Stimulated activated CD4-positive, alpha-beta T cell treated with anti-CD3 and anti-CD28 coated beads, Interleukin-2, amount 100 ng/mL, for 48 hours (primary cell): Measurements from ENCODE around the gene SETD6.

Experiments
- DNase-seq, 2 donors: peaks; one replicate each; pipeline ENCODE4 v3.0.0-alpha.2; 2020

The SETD6 gene

DNA sequence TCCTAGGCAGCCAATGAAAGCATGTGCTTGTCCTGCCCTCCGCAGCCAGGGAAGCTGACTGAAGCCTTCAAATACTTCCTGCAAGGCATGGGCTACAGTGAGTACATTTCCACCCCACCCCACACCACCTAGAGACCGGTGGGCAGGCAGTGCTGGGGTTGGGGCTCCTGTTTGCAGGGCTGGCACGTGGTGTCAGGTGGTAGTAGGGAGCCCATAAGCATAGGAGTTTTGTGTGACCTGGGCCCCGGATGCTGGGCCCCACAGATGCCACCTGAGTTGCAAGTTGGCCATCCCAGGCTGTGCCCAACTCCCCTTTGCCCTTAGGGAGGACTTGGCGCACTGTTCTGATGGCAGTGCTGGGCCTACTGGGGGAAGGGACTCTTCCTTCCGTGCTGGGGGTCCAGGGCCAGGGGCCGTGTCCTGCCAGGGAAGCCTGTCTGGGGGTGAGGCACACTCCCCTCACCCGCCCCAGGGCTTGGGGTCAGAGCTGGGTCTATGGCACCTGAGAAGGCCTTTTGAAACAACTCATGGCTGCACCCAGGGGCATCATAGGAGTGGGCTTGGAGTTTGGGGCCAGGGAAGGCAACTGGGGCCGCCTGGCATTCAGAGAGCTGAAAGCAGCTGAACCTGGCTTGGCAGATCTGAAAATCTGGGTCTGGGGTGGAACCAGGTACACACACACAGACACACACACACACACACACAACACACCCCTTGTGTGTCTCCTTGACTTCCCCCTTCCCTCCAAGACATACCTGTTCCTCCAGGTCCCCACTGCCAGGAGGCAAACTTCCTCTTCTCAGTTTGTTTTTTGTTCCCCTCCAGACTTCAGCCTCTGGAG is 5.8 kb upstream of the SETD6 start:
- no peak for DNase-seq

DNA sequence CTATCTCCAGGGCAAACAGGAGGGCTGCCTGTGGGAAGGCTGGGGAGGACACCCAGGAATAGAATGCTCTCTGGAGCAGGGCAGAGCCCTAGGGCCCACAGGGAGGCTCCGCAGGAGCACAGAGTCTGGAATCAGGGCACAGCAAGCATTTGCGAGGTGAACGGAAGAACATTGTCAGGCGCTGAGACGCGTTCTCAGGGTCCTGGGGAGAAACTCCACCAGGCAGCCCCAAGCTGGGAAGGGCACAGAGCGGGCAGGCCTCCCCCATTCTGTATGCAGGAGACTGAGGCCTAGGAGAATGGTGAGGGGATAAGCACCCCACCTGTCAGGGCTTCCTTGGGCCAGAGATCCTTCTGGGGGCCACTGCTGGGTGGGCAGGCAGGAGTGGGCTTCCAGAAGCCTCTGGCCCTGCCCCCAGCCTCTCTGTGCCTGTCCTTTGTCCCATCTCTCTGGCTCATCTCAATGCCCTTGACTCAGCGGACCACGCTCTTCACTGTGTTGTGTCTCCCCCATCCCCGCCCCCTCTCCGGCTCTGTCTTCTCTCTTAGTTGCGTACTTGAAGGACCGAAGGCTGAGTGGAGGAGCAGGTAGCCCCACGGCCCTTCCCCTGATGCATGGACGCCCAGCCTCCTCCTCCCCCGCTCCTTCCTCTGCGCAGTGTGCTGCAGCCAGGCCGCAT is 5.1 kb upstream of the SETD6 start:
- DNase-seq = no peak

DNA sequence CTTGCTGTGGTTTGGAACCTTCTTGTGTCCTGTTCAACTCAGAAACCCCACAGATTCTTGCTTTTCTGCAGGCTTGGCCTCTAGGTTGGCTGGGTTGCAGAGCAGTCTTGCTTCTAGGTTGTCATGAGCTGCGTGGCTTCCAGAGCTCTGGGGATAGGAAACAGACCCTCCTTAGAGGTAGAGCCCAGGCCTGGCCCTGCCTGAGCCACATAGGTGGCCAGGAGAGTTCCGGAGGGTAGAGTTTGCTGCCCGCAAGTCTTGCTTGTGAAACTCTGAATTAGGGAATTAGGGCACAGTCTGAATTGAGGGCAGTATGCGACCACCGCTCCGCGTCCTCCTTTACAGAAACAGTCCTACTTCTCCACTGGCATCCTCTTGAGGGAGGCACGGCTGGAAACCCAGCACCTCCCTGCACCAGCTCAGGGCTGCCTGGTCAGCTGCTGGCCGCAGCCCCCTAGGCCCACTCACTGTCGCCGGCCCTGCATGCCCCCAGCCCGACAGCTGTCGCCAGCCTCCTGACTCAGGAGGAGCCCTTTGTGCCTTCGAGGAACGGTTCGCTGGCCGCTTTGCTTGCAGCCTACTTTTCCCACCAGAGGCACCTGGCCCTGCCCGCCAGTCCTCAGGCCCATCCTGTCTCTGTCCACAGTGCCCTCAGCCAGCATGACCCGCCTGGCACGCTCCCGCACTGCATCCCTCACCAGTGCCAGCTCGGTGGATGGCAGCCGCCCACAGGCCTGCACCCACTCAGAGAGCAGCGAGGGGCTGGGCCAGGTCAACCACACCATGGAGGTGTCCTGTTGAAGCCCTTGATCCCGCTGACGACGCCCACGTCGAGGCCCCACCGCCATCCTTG is 4.3 kb upstream of the SETD6 start:
- DNase-seq = no peak

DNA sequence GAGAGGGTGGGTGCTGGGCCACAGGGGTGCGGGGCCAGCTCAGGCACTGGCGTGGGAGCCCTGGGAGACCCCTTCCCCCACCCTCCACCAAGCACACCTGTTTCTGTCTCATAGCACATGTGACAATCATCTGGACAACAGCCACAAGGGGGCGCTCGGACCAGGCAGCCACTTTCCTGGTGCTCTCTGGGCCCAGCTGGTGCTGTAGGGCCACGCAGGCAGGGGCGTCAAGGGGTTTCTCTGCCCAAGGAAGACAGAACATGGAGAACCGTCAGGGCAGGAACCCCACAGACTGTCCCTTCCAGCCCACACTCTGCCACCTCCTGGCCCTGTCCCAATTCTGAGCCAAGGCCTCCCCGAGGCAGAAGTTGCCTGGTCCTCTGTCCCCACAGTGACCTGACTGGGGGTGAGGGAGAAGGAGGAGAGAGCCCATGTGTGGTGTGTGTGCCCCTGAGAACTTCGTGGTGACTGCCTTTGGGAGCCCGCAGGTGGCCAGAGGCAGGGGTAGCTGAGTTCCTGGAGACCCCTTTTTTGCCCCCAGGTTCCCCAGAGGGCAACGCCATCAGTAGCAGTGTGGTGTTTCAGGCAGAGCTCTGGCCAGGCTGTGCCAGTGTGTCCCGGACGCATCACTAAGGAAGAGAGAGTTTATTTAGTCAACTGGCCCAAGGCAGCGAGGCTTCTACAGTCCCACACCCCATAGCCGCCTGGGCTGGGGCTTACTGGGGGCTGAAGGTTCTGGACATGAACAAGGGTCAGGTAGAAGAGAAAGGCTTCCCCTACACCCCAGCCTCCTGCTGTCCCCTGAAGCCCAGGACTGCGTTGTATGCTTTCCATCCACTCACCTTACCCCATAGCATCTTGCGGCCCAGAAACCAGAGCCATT is 3.1 kb upstream of the SETD6 start:
- peak; percentile 88 to 89 for DNase-seq

DNA sequence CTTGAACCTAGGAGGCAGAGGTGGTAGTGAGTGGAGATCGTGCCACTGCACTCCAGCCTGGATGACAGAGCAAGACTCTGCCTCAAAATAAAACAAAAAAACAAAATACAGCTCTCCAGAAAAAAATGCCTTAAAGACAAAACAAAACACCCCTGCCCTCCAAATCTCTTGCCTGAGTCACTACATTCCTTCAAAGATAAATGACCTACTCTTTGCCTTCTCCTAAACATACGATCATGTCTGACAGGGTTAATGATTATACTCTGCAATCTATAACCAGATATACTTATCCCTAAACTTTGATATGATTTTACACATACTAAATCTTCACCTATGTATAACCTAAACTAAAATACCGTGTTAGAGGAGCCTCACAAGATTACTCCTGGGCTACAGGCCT is 1.4 kb upstream of the SETD6 start:
- no peak for DNase-seq

DNA sequence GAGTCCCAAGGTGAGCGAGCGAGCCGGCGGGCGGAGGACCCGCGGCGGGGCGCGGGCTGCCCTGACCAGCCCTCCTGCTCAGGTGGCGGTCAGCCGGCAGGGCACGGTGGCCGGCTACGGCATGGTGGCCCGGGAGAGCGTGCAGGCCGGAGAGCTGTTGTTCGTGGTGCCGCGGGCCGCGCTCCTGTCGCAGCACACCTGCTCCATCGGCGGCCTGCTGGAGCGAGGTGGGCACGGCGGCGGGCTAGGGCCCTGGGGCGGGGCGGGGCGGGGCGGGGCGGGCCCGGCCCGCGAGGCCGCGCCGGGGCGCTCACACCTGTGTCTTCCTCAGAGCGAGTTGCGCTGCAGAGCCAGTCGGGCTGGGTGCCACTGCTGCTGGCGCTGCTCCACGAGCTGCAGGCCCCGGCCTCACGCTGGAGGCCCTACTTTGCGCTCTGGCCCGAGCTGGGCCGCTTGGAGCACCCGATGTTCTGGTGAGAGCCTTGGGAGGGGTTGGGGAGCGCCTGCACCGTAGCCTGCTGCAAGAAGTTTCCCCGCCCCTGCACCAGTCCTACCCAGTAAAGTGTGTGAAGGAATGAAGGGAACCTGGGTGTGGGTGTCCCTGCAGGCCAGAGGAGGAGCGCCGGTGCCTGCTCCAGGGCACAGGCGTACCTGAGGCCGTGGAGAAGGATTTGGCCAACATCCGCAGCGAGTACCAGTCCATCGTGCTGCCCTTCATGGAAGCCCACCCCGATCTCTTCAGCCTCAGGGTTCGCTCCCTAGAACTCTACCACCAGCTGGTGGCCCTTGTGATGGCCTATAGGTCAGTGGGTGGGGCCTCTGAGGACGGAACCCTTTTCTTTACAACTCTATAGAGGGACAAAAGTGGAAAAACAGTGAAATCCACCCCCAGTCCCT is 802 bp downstream of the SETD6 start:
- DNase-seq = peak in 1 of 2 donors; percentile 42

DNA sequence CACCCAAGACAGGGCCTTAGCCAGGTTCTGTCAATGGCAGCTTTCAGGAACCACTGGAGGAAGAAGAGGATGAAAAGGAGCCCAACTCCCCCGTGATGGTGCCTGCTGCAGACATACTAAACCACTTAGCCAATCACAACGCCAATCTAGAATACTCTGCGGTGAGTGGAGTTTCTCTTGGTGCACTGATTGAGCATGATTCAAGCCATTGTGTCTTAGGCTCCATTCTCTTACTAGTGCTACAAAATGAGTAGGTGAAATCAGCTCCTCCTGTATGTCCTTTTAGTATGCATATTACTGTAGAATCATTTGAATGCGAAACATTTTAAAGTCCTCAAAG is 1.4 kb downstream of the SETD6 start:
- DNase-seq = no peak

DNA sequence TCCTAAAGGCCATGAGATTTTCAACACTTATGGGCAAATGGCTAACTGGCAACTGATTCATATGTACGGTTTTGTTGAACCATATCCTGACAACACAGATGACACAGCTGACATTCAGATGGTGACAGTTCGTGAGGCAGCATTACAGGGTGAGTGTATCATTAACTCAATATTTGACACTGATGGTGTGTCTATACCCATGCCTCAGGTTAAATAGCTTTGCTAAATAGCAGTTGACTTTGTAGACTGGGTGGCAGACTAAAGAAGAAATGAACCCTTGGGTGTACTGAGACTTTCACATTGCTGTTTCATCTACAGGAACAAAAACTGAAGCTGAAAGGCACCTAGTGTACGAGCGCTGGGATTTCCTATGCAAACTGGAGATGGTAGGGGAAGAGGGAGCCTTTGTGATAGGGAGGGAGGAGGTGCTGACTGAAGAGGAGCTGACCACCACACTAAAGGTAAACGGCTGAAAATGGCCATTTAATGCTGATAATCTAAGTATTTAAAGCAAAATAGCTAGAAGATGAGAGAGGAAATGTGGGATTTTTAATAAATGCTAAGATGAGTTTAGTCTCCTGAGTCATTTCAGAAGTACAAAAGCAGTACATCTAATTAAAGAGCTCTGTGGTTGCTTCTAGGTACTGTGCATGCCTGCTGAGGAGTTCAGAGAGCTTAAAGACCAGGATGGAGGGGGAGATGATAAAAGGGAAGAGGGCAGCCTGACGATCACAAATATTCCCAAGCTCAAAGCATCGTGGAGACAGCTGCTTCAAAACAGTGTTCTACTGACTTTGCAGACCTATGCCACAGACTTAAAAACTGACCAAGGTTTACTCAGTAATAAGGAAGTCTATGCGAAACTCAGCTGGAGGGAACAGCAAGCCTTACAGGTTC is 3.0 kb downstream of the SETD6 start:
- no peak for DNase-seq

DNA sequence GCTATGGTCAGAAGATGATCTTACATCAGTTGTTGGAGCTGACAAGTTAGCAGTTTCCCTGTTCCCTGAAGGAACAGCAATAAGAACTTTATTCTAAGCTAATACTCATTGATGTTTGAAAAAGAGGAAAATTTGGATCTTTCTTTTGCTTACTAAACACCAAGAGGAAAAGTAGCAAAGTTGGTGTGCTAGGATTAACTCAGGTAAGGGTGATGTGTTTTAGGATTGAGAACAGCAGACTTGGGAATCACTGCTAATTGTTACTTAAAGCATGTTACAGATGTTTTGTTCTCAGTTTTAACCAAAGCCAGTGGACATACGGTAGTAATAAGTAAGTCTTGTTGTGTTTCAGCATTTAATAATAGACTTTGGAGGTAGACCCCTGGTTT is 3.7 kb downstream of the SETD6 start:
- DNase-seq = no peak

DNA sequence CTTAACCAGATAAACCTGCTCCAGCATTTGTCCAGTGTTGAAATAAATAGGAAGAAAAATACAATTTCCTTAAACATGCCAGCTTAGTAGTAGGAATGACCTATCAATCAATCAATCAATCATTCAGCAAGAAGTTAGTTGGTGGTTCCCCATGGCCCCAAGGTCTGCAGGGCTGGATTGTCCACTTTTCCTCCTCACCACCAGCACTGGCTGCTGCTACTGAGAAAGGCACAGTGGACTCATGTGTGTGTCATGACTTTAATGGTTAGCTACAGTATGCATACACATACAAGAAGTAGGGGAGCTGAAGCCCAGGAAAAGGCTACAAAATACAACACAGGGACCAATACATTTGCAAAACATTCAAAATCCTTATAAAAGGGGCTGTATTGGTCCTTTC is 4.4 kb downstream of the SETD6 start:
- no peak for DNase-seq

DNA sequence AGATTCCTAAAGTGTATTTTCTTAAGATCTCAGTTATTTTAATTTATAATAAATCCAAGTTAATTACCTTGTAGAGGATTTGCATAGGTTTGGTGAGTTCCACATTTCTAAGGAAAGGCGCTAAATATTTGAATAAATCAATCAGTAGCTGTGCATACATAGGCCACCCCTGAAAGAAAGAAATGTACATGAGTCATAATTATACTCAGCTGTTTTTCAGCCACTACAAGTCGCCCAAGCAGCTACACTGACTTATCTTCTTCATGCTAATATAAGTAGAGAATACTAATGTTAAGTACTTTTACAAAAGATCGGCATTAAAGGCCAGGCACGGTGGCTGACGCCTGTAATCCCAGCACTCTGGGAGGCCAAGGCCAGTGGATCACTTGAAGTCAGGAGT is 14.9 kb downstream of the SETD6 start:
- DNase-seq = no peak

DNA sequence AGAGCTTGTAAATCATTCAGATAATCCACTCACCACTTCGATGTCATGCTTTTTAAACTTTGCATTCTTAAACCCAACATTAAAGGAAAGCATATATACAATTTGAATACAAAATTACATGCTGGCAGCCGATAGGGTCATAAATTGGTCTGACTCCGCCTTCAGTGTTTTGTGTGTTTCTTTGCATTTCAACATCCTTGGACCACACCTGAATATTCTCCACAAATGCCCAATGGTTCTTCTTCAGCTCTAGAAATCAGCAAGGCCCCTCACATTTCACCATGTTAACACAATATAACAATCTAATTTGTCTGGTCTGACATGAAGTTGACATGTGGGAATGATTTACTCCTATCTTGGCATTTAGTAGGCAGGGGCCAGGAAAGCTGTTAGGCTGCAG is 17.1 kb downstream of the SETD6 start:
- no peak for DNase-seq

DNA sequence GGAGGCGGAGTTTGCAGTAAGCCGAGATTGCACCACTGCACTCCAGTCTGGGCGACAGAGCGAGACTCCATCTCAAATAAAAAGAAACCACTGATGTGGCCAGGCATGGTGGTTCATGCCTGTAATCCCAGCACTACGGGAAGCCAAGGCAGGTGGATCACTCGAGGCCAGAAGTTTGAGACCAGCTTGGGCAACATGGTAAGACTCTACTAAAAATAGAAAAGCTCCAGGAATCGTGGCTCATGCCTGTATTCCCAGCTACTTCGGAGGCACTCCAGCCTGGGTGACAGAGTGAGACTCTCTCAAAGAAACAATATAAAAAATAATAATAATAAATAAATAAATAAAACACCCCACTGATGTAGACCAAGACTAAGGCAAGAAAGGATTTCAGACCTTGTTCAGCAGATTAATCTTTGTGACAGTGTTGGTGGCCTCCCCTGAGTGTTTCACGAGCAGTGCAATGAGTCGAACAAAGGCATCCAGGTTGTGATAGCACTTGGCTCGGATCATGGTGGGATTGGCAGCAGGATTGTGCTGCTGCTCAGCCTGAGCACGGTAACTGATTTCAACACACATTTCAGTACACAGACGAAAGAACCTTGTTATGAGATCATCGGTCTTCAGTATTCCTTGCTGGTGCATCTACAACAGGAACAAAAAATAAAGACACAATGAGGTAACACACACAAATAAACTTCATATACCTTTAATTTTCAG is 18.6 kb downstream of the SETD6 start:
- no peak for DNase-seq

DNA sequence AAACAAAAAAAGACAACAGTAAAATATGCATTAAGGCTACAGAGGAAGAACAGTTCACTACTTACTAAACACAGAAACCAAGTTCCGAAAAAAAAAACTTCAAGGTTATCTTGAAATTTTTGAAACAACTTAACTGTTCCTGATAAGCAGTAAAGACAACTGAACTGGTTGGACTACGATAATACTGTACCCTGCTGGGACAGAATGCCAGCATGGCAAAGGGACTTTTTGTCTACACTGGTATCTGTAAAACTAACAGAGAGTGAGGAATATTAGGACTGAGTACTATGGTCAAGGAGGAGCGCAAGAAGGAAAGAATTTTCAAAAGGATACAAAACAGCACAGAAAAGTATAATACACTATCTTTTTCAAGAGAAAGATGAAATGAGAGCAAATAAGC is 19.8 kb downstream of the SETD6 start:
- DNase-seq = no peak

DNA sequence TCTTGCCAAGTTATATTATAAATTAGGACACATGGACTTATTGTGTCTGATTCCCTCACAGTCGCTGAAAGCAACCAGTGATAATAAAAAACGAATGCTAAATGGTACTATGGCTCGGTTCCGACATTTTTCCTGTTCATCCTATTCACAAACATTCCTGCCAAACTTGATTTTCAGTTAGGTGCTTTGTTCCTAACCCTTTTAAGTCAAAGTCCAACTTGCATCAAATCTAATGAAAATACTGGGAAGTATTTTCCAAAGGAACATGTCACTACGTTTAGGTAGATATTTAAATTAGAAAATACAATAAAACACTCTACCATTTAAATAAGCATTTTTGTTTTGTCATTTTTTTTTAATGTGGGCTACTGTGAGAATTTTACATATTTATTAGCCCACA is 21.0 kb downstream of the SETD6 start:
- no peak for DNase-seq

DNA sequence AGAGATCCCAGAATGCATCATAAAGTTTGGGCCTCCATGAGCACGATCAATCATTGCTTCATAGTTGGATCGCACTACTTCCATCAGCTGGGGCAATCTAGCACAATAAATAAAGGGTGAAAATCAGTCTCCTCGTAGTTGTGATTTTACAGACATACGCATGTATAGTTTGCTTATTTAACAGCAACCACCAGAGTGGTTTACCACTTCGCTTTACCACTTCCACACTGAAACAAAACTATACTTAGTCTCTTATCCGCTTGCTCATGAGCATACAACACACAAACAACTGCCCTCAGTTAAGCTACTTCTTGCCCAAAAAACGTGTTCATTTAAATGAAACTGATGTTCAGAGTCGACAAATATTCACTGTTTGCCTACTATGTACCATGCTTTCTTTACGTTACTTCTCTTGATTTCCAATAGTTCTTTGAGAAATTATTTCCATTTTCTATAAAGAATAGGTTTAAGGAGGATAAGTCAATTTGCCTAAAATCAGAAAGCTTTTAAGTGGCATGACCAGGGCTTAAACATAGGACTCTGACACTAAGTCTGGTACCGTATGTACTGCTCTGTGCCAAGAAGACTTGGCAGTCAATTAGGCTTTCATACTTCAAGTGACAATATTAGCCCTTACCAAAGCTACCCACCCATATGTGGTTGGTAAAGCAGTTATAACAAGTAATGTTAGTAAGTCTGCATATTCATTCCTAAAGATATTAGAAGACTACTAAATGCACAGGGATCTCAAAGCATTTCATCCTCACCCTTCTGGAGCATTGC is 22.0 kb downstream of the SETD6 start:
- DNase-seq = no peak

DNA sequence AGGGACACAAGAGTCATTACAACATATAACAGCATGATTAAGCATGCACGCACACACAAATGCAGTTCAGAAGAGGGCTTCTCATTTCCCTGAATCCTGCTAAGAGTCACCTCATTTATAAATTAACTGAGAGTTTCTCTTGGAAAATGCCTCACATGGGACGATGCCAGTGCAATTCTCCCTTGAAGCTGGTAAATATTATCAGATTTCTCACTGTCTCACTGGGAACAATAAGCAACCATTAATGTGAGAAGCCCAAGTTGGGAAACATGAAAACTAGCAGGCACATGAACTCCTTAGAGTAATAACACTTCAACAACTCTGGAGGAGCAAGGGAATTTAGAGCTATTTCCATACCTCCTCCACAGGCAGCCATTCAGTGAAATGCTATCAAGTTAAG is 26.4 kb downstream of the SETD6 start:
- DNase-seq = no peak

DNA sequence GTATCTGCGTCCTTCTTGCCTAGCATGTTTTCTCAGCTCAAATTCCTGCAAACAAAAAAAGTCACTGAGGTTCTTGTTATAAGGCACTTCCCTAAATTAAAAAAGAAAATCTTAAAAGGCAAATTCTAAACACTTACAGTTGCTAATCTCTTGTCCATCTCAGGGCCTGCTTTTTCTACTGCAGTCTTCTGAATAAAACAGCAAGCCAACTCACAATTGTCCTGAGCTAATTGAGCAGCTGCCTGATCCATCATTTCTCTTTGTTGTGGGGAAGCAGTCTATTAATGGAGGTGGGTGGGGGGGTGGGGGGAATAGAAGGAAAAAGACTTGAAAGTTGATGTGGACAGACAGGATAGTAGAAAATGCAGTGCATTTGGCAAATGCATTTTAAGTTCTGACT is 27.0 kb downstream of the SETD6 start:
- DNase-seq = no peak

DNA sequence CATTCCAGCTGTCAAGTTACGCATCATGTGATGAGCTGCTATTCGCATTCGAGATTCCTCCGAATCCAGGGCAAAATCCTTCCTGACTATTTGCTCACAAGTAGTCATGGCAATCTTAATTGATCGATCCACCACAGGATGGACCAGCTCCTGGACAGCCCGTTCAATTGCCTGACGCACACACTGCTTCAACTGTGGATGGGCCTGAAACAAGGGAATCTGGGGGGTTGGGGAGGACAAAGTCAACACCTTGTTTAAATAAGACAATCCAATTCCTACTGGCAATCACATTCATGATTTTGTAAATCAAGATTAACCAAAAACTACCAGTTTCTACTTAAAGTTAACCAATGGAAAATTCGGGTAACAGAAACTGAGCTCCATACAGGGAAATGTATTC is 28.4 kb downstream of the SETD6 start:
- DNase-seq = no peak
